Measurements from ENCODE around the gene AP4M1. TPM values are rescaled to one million over a fixed set of nuclear protein-coding genes. Genes with fewer than 3 reads are reported as not detected.

The AP4M1 gene, protein sequence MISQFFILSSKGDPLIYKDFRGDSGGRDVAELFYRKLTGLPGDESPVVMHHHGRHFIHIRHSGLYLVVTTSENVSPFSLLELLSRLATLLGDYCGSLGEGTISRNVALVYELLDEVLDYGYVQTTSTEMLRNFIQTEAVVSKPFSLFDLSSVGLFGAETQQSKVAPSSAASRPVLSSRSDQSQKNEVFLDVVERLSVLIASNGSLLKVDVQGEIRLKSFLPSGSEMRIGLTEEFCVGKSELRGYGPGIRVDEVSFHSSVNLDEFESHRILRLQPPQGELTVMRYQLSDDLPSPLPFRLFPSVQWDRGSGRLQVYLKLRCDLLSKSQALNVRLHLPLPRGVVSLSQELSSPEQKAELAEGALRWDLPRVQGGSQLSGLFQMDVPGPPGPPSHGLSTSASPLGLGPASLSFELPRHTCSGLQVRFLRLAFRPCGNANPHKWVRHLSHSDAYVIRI
- total RNA-seq = 16.0 and 21.3 TPM in 2 replicates

GRCh38 chr7:100101016-100101862 lies at the start of gene AP4M1, which contains the start of gene MCM7:
AP4M1 (plus strand) TSS chr7:100101643; CDS start chr7:100101715, 72 bp downstream.
MCM7 (minus strand) TSS chr7:100101397; CDS start chr7:100101294, 103 bp downstream.

DNA sequence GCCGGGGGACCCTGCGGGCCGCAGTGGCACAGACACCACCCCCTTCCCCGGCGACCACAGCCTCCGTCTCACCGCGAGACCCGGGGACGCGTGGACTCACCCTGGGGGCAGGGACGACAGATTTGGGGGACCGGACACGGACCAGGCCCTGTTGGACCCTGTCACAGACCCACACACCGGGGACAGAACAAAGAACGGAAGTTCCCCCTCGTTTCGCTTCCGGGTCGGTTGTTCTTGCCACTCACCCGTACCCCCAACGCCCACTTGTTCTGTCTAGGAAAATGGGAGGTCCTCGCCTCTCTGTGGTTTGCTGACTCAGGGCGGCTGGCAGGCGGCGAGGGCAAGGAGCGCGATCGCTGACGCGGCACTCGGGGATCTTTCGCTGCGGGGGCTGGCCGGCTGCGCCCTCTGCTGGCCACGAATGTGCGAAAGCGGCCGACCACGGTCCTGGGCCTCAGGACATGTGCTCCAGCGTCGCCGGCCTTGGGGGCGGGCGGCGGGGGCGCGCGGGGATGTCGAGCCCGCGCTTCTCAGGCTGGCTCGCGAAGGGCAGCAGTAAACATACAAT lies 19.8 kb upstream of the AP4M1 start, which contains the start of gene ZNF3:
ZNF3 (minus strand) TSS at position 189 of the 568 bp plus-strand sequence. CDS start 4,366 bp downstream, outside the sequence.

DNA sequence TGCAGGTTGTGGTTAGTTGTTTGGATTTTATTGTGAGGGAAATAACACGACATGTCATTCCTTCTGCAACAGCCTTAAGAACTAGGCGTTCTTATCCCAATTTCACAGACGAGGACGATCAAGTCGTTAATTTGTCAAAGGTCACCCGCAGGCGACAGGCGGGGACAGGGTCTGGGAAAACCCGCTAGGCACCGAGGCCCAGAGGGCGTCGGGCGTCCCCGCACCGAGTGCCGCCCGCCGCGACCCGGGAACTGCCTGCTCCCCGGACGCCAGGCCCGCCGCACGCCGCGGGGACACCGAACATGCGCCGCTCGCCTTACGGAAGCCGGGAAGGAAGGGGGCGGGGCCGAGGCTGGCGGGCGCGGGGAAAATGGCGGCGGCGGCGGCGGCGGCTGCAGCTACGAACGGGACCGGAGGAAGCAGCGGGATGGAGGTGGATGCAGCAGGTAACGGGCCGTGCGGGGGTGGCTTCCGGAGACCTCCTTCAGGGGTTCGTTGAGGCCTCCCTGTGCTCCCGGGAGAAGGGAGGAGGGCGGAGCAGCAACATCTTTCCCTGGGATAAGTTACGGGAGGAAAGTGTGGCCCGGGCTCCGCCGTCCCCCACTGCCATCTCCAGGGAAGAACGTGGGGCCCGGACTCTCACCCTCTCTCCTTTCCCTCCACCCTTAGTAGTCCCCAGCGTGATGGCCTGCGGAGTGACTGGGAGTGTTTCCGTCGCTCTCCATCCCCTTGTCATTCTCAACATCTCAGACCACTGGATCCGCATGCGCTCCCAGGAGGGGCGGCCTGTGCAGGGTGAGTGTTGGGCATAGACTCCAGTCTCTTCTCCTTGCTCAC lies 12.6 kb upstream of the AP4M1 start, which contains the start of gene COPS6:
COPS6 (plus strand) TSS at position 349 of the 837 bp plus-strand sequence; CDS start at position 371, 22 bp downstream.

GRCh38 chr7:100119072-100119969 lies 17.9 kb downstream of the AP4M1 start, which contains the start of the genes CNPY4 and TAF6:
CNPY4 (plus strand) TSS chr7:100119634; CDS start chr7:100119745, 111 bp downstream.
TAF6 (minus strand) TSS chr7:100119358; CDS start chr7:100114209, 5,149 bp downstream.

GRCh38 chr7:100126931-100127865 lies 25.8 kb downstream of the AP4M1 start, which contains the start of gene MBLAC1:
MBLAC1 (plus strand) TSS chr7:100126967; CDS start chr7:100127396, 429 bp downstream.

GRCh38 chr7:100148559-100149328 lies 47.3 kb downstream of the AP4M1 start, which contains the start of gene LAMTOR4:
LAMTOR4 (plus strand) TSS chr7:100148918; CDS start chr7:100148973, 55 bp downstream.

Other genes starting within 250 kb of the AP4M1 start
- gene OR2AE1, start 224.6 kb upstream of the AP4M1 start, total RNA-seq = 0.23 and 0.26 TPM in 2 replicates
- 24.9 and 25.7 TPM in 2 replicates for gene TRIM4, start 182.1 kb upstream of the AP4M1 start, total RNA-seq
- not detected in 2 replicates for gene GJC3, start 172.0 kb upstream of the AP4M1 start, total RNA-seq
- gene AZGP1, start 125.6 kb upstream of the AP4M1 start, total RNA-seq = not detected in 2 replicates
- 45.3 and 50.1 TPM in 2 replicates for gene ZKSCAN1, start 86.0 kb upstream of the AP4M1 start, total RNA-seq
- 7.6 and 10.4 TPM in 2 replicates for gene ZSCAN21, start 51.9 kb upstream of the AP4M1 start, total RNA-seq
- 19.9 and 23.4 TPM in 2 replicates for gene ZNF3, start 19.9 kb upstream of the AP4M1 start, total RNA-seq
- gene COPS6, start 12.7 kb upstream of the AP4M1 start, total RNA-seq = 61.5 and 69.7 TPM in 2 replicates
- gene MCM7, start 246 bp upstream of the AP4M1 start, total RNA-seq = 30.6 and 31.6 TPM in 2 replicates
- gene TAF6, start 17.7 kb downstream of the AP4M1 start, total RNA-seq = 63.1 and 64.4 TPM in 2 replicates
- 29.6 and 41.7 TPM in 2 replicates for gene CNPY4, start 18.0 kb downstream of the AP4M1 start, total RNA-seq
- gene MBLAC1, start 25.3 kb downstream of the AP4M1 start, total RNA-seq = 2.3 and 2.7 TPM in 2 replicates
- gene LAMTOR4, start 47.3 kb downstream of the AP4M1 start, total RNA-seq = 52.0 and 57.4 TPM in 2 replicates
- gene TRAPPC14, start 57.1 kb downstream of the AP4M1 start, total RNA-seq = 4.8 and 10.7 TPM in 2 replicates
- gene GAL3ST4, start 67.0 kb downstream of the AP4M1 start, total RNA-seq = 4.8 and 5.5 TPM in 2 replicates
- 1.0 and 1.6 TPM in 2 replicates for gene GPC2, start 75.7 kb downstream of the AP4M1 start, total RNA-seq
- gene STAG3, start 76.3 kb downstream of the AP4M1 start, total RNA-seq = 0.99 and 2.2 TPM in 2 replicates
- not detected in 2 replicates for gene PVRIG, start 118.3 kb downstream of the AP4M1 start, total RNA-seq
- gene SPDYE3, start 206.1 kb downstream of the AP4M1 start, total RNA-seq = not detected in 2 replicates

All from smooth muscle cell of the pulmonary artery (primary cell).